K562 (cell line): ENCODE data around the gene COX6B2. TPM values are rescaled to one million over a fixed set of nuclear protein-coding genes. Genes with fewer than 3 reads are reported as not detected.

Experiments
- MAX ChIP-seq: sonication (generic); formaldehyde crosslinking; IDR thresholded peaks from 2 replicates; pipeline ENCODE4 v1.9.0; 2022; ENCODE audit warnings: mild to moderate bottlenecking, missing genetic modification reagents
- NRF1 ChIP-seq, 2 experiments: fragments of 450-650 bp; IDR thresholded peaks in 1 of 2; conservative IDR thresholded peaks in 1 of 2; 2 replicates each; pipeline ENCODE4 v1.6.1; 2014; ENCODE audit warnings: mild to moderate bottlenecking in 2 of 2
- NUFIP1 ChIP-seq: fragments of 450-650 bp; IDR thresholded peaks from 2 replicates; pipeline ENCODE4 v1.6.1; 2018; ENCODE audit not compliant: partially characterized antibody
- PHF8 ChIP-seq: fragments of 200-600 bp; sonication (generic); IDR thresholded peaks from 2 replicates; pipeline ENCODE4 v1.6.1; 2012; ENCODE audit warnings: mixed run types, mild to moderate bottlenecking, inconsistent platforms, low read length, moderate library complexity, borderline replicate concordance
- PHTF2 ChIP-seq: fragments of 250-450 bp; sonication (Bioruptor Pico); IDR thresholded peaks from 2 replicates; pipeline ENCODE4 v1.5.0; 2021; ENCODE audit warnings: mild to moderate bottlenecking
- SP1 ChIP-seq: sonication (generic); formaldehyde crosslinking; IDR thresholded peaks from 2 replicates; pipeline ENCODE4 v1.8.1; 2022; ENCODE audit warnings: mild to moderate bottlenecking, missing genetic modification reagents
- ZBTB7A ChIP-seq: IDR thresholded peaks from 2 replicates; pipeline ENCODE4 v1.6.1; 2011; ENCODE audit warnings: low read depth, mild to moderate bottlenecking, low read length, moderate library complexity, borderline replicate concordance; ENCODE audit not compliant: control insufficient read depth
- ZSCAN29 ChIP-seq: fragments of 450-650 bp; IDR thresholded peaks from 2 replicates; pipeline ENCODE4 v1.6.1; 2017
- polyA plus RNA-seq, 8 experiments: library from polyadenylated mRNA; depleted of rRNA in 4 of 8; stranded (reverse) in 5 of 8; unstranded in 3 of 8; fragments of >200 nt; fragmentation: Nextera tagmentation in 2 of 8; fragmentation: Illumina TruSeq in 1 of 8; extraction: Ambion mirVana in 2 of 8; extraction: Trizol in 1 of 8; gene quantifications; 2 replicates each; pipeline versions ENCODE4 v1.2.1 to v1.2.3, GENCODE V29; 2011 to 2014; ENCODE audit warnings: inconsistent platforms in 1 of 8, missing spikeins in 1 of 8
- total RNA-seq, 7 experiments: library from RNA; depleted of rRNA in 6 of 7; stranded (reverse); fragments of >200 nt in 6 of 7; fragmentation: Illumina TruSeq in 2 of 7; extraction: Trizol in 2 of 7; gene quantifications; 2 replicates each; pipeline versions ENCODE4 v1.2.1 to v1.2.3, GENCODE V29; 2011 to 2021; ENCODE audit warnings: low replicate concordance in 1 of 7
- TF ChIP-seq, protein P1 (sequence below), 2 experiments: IDR thresholded peaks; 2 replicates each; pipeline ENCODE4 v1.6.1; 2011; ENCODE audit warnings: borderline replicate concordance in 1 of 2, control low read depth in 1 of 2, low read depth in 1 of 2, low read length in 1 of 2, mild to moderate bottlenecking in 1 of 2, mixed read lengths in 1 of 2, moderate library complexity in 1 of 2; ENCODE audit not compliant: insufficient read depth in 1 of 2, insufficient read length in 1 of 2, poor library complexity in 1 of 2, severe bottlenecking in 1 of 2; ENCODE audit errors: extremely low read depth in 1 of 2
- TF ChIP-seq, protein P2 (sequence below): sonication (generic); formaldehyde crosslinking; IDR thresholded peaks from 2 replicates; pipeline ENCODE4 v1.9.0; 2022; ENCODE audit warnings: mild to moderate bottlenecking, missing genetic modification reagents
- TF ChIP-seq, protein P3 (sequence below): fragments of 250-450 bp; sonication (Bioruptor Pico); IDR thresholded peaks from 2 replicates; pipeline ENCODE4 v1.4.0; 2020; ENCODE audit warnings: mild to moderate bottlenecking, moderate library complexity

COX6B2 gene
- total and polyA plus RNA-seq, 9 of the 15 experiments (the other 6 are each of a cell fraction or from before 2014, with no cell fraction given) = 0.40 to 2.5 (median 0.83) TPM

DNA sequence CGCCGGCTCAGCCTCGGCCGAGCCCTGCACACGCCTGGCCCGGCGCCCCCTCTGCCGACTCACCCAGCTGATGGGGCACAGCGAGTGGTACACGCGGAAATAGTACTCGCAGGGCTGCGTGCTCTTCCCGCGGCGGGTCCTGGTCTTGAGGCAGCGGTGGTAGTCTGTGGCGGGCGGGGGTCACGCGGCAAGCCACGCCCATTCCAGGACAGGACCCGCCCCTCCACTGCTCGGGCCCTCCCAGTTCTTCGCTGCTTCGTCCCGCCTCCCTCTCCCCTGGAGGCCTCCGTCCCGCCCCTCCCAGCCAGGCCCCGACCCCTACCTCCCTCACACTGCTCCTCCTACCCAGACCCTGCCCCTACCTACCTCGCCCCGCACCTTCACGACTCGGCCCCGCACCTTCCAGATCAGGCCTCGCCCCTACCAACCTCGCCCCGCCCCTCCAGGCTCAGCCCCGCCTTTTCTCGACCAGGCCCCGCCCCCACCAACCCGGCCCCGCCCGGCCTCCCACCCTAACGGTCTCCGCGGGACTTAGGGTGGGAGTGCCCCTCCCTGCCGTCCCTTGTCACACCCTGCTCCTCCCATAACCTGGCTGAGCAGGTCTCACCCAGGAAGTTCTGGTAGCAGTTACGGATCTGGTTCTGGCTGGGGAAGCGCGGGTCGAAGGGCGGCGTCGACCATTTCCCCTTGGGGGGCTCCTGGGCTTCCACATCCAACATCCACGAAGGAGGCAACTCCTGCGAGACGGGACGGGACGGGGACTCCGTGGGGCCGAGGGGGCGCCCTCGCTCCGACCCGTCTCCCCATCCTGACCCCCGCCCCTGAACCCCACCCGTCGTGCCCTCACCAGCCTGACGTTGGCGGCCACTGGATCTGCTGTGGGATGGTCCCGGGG is 469 bp downstream of the COX6B2 start (continued):
- TF ChIP-seq, protein P1, sequence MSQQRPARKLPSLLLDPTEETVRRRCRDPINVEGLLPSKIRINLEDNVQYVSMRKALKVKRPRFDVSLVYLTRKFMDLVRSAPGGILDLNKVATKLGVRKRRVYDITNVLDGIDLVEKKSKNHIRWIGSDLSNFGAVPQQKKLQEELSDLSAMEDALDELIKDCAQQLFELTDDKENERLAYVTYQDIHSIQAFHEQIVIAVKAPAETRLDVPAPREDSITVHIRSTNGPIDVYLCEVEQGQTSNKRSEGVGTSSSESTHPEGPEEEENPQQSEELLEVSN (IDR thresholded peaks at IDR 0.05; ENCODE audit: borderline replicate concordance in 1 of 2, extremely low read depth in 1 of 2, insufficient read depth in 1 of 2, insufficient read length in 1 of 2, low read depth in 1 of 2, low read length in 1 of 2, poor library complexity in 1 of 2, severe bottlenecking in 1 of 2) = peak; percentile 44 to 73
- no peak for TF ChIP-seq NUFIP1
- TF ChIP-seq ZBTB7A = peak; percentile 22; the same call in 1 of the 2 replicates
- TF ChIP-seq PHF8 = peak; percentile 22; the same call in 1 of the 2 replicates
- TF ChIP-seq PHTF2 (CRISPR knock-in tag) = no peak
- TF ChIP-seq NRF1 (conservative IDR thresholded peaks at IDR 0.05 in 1 of 2, IDR thresholded peaks at IDR 0.05 in 1 of 2) = 0 out of 4 replicates have a peak, but pooled peaks have one; percentile 18 to 24
- TF ChIP-seq MAX (CRISPR knock-in tag) = peak; percentile 40
- TF ChIP-seq, protein P2, sequence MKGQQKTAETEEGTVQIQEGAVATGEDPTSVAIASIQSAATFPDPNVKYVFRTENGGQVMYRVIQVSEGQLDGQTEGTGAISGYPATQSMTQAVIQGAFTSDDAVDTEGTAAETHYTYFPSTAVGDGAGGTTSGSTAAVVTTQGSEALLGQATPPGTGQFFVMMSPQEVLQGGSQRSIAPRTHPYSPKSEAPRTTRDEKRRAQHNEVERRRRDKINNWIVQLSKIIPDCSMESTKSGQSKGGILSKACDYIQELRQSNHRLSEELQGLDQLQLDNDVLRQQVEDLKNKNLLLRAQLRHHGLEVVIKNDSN (CRISPR knock-in tag) = peak; percentile 33; the same call in 1 of the 2 replicates
- no peak for TF ChIP-seq ZSCAN29
- TF ChIP-seq, protein P3, sequence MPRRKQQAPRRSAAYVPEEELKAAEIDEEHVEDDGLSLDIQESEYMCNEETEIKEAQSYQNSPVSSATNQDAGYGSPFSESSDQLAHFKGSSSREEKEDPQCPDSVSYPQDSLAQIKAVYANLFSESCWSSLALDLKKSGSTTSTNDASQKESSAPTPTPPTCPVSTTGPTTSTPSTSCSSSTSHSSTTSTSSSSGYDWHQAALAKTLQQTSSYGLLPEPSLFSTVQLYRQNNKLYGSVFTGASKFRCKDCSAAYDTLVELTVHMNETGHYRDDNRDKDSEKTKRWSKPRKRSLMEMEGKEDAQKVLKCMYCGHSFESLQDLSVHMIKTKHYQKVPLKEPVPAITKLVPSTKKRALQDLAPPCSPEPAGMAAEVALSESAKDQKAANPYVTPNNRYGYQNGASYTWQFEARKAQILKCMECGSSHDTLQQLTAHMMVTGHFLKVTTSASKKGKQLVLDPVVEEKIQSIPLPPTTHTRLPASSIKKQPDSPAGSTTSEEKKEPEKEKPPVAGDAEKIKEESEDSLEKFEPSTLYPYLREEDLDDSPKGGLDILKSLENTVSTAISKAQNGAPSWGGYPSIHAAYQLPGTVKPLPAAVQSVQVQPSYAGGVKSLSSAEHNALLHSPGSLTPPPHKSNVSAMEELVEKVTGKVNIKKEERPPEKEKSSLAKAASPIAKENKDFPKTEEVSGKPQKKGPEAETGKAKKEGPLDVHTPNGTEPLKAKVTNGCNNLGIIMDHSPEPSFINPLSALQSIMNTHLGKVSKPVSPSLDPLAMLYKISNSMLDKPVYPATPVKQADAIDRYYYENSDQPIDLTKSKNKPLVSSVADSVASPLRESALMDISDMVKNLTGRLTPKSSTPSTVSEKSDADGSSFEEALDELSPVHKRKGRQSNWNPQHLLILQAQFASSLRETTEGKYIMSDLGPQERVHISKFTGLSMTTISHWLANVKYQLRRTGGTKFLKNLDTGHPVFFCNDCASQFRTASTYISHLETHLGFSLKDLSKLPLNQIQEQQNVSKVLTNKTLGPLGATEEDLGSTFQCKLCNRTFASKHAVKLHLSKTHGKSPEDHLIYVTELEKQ = no peak
- peak; percentile 63 for TF ChIP-seq SP1 (CRISPR knock-in tag)
